SU-DHL-6 (cell line): ENCODE results near the gene IFT52.

Experiments
- CTCF ChIP-seq: fragments of 200-600 bp; sonication (generic); IDR thresholded peaks from one replicate; pipeline ENCODE4 v1.5.1; 2017; ENCODE audit warnings: antibody characterized with exemption, mild to moderate bottlenecking, low read length, moderate library complexity; ENCODE audit not compliant: insufficient read depth, poor library complexity, severe bottlenecking
- EZH2phosphoT487 ChIP-seq: fragments of 200-600 bp; sonication (generic), shearing (Covaris generic); conservative IDR thresholded peaks from 2 replicates; pipeline ENCODE4 v1.6.1; 2018; ENCODE audit warnings: mild to moderate bottlenecking, antibody characterized with exemption, low read length, moderate library complexity, mixed read lengths

- TF ChIP-seq CTCF (no peak), EZH2phosphoT487 (no peak)
Observed at GRCh38 chr20:43550456-43550855, 40.3 kb upstream of the IFT52 start.
